ENCODE results near the gene SLC16A10.
"Not testable (repeated sequence)": the region's sequence is repeated elsewhere in the genome, so short reads cannot be mapped to it uniquely, and the experiment has no call there.

Gene SLC16A10

DNA sequence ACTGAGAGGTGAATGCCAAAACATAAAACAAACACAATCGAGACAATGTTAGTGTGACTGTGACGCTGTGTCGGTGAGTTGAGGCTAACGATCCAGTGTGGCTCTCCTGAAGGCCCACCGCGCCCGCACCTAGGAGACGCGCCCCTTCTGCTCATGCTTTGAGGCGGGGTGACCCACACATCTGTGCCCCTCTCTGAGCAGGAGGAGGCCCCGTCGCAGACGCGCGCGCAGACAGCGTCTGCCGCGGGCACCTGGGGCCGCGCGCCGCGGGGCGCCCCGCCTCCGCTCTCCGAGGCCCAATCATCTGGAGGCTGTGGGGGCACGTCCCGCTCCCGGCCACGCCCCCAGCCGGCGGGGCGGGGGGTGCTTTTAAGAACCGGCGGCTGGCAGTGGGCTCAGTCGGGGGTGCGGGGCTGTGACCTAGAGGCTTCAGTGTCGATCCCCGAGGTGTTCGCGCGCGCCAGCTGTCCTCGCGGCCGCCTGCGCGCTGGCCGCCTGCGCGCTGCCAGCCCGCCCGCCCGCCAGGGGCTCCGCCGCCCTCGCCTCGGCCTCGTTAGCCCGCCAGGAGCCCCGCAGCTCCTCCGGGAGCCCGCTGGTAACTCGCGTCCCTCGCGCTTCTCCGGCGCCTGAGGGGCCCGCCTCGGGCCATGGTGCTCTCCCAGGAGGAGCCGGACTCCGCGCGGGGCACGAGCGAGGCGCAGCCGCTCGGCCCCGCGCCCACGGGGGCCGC lies at the start of gene SLC16A10:
TSS of gene SLC16A10 (plus strand) at position 398 of the 730 bp plus-strand sequence. CDS start at position 648, 250 bp downstream.
- DNase-seq (ENCODE audit: low read depth in 2 of 2) = peak; percentile 59 to 64

GRCh38 chr6:111038534-111039252 lies 48.6 kb upstream of the SLC16A10 start:
- DNase-seq (ENCODE audit: low read depth in 2 of 2) = no peak

DNA sequence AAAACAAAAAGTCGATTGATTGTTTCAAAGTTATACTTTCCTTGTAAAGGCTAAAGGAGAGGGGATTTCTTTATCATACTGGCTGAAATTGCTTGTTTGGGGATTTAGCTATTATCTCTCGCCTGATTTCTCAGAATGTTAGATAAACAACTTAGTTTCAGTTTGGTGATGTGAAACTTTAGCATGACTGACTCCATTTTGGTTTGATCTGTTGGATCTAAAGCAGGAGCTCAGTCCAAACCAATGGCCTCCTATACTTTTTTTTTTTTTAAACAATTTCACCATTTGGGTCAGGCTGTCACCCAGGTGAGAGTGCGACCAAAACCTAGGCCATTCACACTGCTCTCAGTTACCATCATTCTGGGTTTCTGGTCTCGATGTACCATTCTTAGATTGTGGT lies 45.4 kb upstream of the SLC16A10 start:
- no peak for DNase-seq (ENCODE audit: low read depth in 2 of 2)

DNA sequence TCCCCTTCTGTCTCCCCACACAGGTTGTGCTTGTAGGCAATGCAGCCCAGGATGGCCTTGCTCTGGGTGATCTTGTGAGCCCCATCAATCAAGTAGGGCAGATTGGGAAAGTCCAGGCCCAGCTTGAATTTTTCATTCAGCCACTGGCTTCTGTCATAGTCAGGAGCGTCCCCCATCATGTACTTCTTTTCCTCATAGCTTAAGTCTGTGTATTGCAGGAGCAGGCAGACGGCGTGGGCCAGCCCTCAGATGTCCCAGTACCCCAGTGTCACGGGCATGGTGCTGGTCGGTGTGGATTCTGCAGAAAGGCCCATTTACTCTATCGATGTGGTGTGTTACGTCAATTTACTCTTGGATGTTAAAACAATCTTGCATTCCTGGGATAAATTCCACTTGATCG lies 40.1 kb upstream of the SLC16A10 start:
- DNase-seq (ENCODE audit: low read depth in 2 of 2) = no peak

DNA sequence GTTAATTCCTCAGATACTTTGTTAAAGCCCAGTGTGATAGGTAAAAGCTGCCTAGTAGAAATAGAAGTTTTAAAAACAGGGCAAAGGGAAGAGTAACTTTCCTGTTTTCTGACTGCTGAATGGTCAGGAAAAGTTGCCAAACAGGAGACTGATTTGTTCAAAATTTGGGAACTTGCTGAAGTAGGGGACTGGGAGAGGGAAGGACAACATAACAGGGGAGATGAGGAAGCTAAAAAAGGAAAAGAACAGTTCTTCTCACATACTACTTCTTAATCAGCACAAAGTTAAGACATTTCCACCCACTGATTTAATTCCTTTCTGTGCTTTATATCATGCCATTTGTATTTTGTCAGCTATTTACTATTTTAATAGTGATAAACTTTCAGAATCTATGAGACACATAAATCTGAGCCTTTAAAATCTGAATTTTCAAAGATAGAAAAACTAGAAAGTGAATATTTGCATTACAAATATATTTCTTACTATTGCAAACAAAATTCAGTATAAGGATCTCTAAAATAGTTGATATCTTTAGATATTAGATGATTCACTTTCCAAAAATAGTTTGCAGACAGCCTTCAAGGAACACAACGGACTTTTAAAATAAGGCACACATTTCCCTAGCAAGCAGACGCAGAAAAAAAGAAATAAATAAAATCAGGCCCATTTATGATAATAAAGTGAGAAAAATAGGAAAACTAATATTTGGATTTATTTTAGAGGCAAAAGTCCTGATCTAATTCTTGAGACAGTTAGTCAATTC lies 36.9 kb upstream of the SLC16A10 start:
- no peak for DNase-seq (ENCODE audit: low read depth in 2 of 2)

DNA sequence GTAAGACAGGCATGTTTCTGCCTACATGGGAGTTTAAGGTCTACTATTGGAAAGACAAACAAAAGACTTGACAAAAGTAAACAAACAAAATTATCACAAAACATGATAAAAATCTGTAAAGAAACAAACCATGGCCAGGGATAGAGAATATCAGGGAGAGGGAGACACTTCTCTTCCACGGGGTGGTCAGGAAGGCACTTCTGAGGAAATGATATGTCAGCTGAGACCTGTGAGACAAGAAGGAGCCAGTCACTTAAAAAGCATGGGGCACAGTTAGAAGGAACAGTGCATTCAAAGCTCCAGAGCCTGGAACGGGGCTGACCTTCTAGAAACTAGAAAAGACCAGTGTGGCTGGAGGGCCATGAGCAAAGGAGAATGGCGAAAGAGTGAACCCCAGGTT lies 35.1 kb upstream of the SLC16A10 start:
- DNase-seq (ENCODE audit: low read depth in 2 of 2) = no peak

DNA sequence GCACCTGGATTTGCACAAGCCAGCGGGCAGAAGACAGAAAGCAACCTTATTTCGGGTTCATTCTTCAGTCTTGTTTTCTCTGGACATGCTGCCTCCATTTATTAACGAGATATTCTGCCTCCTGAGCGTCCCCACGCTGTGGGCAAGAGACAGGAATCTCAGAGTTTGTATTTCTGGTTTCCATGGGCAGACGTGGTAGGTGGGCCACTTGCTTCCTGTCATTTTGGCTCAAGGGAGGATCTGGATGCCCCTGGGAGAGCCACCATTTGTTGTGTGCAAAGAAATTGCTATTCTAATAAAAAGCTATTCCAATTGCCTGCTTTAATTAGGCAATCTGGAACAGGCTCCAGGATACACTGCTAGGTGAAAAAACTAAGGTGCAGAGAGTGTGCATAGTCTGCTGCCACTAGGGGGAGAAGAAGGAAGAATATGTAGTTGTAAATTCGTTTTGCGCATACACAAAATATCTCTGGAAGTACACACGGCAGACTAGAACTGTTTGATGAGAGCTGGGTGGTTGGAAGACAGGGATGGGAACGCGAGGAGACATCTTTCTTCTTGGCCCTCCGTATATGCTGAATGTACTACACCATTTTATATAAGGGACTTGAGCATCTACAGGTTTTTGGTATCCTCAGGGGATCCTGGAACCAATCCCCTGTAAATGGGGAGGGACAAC lies 30.1 kb upstream of the SLC16A10 start:
- no peak for DNase-seq (ENCODE audit: low read depth in 2 of 2)

- no peak for DNase-seq (ENCODE audit: low read depth in 2 of 2)
Observed at GRCh38 chr6:111061508-111061907, 25.8 kb upstream of the SLC16A10 start.

- DNase-seq (ENCODE audit: low read depth in 2 of 2) = not testable (repeated sequence)
Observed at GRCh38 chr6:111061985-111062384, 25.3 kb upstream of the SLC16A10 start.

GRCh38 chr6:111062860-111063259 lies 24.4 kb upstream of the SLC16A10 start:
- DNase-seq (ENCODE audit: low read depth in 2 of 2) = not testable (repeated sequence)

GRCh38 chr6:111068109-111068865 lies 19.0 kb upstream of the SLC16A10 start:
- DNase-seq (ENCODE audit: low read depth in 2 of 2) = no peak

DNA sequence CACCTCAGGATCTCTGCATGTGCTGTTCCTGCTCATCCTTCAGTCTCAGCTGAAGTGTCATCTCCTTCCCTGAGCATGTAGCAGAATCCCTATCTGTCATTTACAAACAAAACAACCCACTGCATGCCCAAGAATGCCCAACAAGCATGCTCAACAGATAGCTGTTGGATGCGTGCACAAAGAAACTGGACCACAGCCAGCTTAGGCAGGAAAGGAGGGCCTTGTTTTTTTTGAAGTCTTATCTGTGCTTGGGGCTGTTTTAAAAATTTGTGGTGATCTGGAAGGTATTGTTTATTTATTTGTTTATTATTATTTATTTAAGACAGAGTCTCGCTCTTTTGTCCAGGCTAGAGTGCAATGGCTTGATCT lies 18.5 kb upstream of the SLC16A10 start:
- no peak for DNase-seq (ENCODE audit: low read depth in 2 of 2)

DNA sequence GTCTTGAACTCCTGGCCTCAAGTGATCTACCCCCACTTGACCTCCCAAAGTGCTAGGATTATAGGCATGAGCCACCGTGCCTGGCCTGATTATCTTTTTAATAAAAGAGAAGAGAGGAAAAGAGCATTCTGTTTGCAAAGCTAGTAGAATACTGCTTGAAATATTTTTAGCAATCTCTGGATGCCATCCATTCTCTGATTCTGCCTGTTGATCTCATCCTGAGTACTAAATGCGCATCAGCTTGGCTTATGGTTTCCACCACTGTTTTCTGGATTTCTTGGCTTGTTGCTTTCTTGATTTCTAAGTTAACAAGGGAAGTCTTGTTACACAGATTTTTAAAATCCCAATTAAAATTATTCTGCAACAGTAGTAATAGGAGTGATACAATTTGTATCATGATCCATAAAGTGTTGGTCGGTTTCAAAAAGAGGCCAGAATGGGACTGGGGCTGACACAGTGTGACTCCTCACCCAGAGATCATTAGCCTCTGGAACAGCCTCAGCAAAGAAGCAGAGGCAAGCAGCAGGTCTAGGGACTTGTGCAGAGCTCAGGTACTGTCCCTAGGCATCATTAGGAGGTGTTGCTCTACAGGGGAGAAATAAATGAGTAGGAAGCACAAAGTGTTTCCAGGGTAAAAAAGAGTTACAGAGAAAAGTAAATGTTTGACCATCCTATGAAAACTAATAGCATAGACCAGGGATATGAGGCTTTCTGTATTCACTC lies 17.8 kb upstream of the SLC16A10 start:
- DNase-seq (ENCODE audit: low read depth in 2 of 2) = no peak

GRCh38 chr6:111070105-111071005 lies 16.9 kb upstream of the SLC16A10 start:
- DNase-seq (ENCODE audit: low read depth in 2 of 2) = no peak

- DNase-seq (ENCODE audit: low read depth in 2 of 2) = no peak
Observed at GRCh38 chr6:111072801-111073360, 14.4 kb upstream of the SLC16A10 start.

DNA sequence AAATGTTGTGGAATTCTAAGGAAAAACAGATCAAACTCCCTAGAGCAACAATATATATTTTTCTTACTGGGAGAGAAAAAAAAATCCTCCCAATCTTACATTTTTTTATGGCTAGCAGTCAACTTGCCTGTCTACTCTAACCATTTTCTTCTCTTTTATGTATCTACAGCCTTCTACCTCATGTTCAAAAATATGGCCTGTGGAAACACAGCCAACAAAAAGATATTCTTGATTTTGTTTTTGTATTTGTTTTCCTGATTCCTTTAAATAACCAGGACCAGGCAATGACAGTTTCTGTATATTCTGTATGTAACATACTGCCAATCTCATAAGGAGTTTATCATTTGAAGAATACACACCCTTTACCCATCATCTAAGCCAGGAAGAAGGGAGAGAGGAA lies 13.0 kb upstream of the SLC16A10 start:
- DNase-seq (ENCODE audit: low read depth in 2 of 2) = no peak

GRCh38 chr6:111076024-111076695 lies 11.1 kb upstream of the SLC16A10 start:
- DNase-seq (ENCODE audit: low read depth in 2 of 2) = no peak

- no peak for DNase-seq (ENCODE audit: low read depth in 2 of 2)
Observed at GRCh38 chr6:111080698-111081097, 6.6 kb upstream of the SLC16A10 start.

DNA sequence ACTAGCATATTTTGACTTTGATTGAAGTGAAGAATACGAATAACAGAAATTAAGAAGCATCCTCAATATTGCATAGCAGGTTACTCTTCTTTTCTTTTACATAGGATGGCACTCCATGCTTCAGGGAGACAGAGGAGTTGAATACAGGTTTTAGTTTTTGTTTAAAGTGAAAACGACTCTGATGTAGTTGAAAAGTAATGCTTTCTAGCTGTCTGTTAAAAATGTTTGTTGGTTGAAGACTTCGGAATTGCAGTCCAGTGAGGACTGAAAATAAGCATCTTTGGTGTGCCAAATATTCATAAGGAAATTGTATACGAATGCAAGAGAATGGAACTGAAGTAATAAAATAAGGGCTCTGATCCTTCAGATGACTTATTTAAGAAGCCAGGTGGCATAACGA lies 618 bp upstream of the SLC16A10 start:
- DNase-seq (ENCODE audit: low read depth in 2 of 2) = no peak
